RWPE2 (cell line): ENCODE results near the gene HIVEP1.
A peak's percentile ranks its signal among the peaks of the same experiment; 100 is the strongest.

Source experiments
- ATAC-seq: fragments of 200-7000 bp; cut with Tn5 transposase; 3 replicates; pipeline ENCODE4 v1.9.1; 2021; ENCODE audit warnings: low read depth
- DNase-seq: peaks from one replicate; pipeline ENCODE4 v3.0.0-alpha.2; 2020; ENCODE audit warnings: low spot score
- H3K27ac ChIP-seq: fragments of 450-650 bp; 2 replicates; pipeline ENCODE4 v1.5.1; 2017; ENCODE audit warnings: mild to moderate bottlenecking; ENCODE audit not compliant: poor library complexity, severe bottlenecking
- H3K27me3 ChIP-seq: fragments of 250-450 bp; sonication (Bioruptor Pico); 2 replicates; pipeline ENCODE4 v1.5.1; 2021; ENCODE audit warnings: mild to moderate bottlenecking, moderate library complexity; ENCODE audit not compliant: insufficient read depth, poor library complexity, severe bottlenecking
- H3K36me3 ChIP-seq: fragments of 250-450 bp; sonication (Bioruptor Pico); 2 replicates; pipeline ENCODE4 v1.5.1; 2020; ENCODE audit warnings: low read depth, mild to moderate bottlenecking, moderate library complexity
- H3K4me1 ChIP-seq: fragments of 250-450 bp; sonication (Bioruptor Pico); 2 replicates; pipeline ENCODE4 v1.5.1; 2021; ENCODE audit warnings: mild to moderate bottlenecking, moderate library complexity; ENCODE audit not compliant: insufficient read depth, poor library complexity, severe bottlenecking
- H3K4me3 ChIP-seq: fragments of 250-450 bp; sonication (Bioruptor Pico); 2 replicates; pipeline ENCODE4 v1.5.1; 2021; ENCODE audit warnings: mild to moderate bottlenecking, moderate library complexity; ENCODE audit not compliant: severe bottlenecking
- H3K9me3 ChIP-seq: fragments of 250-450 bp; sonication (Bioruptor Pico); 2 replicates; pipeline ENCODE4 v1.5.1; 2021; ENCODE audit warnings: mild to moderate bottlenecking, moderate library complexity; ENCODE audit not compliant: severe bottlenecking
- TF ChIP-seq, protein P1 (sequence below): fragments of 450-650 bp; IDR thresholded peaks from one replicate; pipeline ENCODE4 v1.5.1; 2017; ENCODE audit warnings: mild to moderate bottlenecking, moderate library complexity; ENCODE audit not compliant: poor library complexity, severe bottlenecking

HIVEP1 gene

DNA sequence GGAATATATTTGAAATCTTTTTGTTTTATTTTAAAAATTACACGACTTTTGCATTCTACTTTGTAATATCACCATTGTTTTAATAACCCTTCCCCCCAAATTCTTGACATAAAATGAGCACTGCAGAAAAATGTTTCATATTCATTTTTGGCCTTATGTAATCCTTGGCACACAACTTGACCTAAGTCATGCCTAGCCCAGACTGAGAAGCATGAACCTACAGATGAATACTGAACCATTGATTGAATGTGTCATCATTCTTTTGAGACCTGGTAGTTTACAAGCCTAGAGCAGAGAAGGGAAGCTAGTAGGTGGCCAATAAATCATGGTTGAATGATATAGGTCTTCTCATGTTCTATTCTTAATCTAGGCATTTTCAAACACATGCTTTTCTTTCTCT lies 188.6 kb downstream of the HIVEP1 start:
- Histone ChIP-seq H3K9me3 (no peaks in the 10 kb centered on the region), H3K4me3 (no peak overlapping the region), H3K36me3 (no peaks in the 10 kb centered on the region), H3K27me3 (no peaks in the 10 kb centered on the region), H3K4me1 (peaks cover 8% of the 10 kb centered on the region), H3K27ac (no peak overlapping the region)
- ATAC-seq (no peak; the same call in 2 of the 3 replicates), DNase-seq (no peak)
- TF ChIP-seq, protein P1, sequence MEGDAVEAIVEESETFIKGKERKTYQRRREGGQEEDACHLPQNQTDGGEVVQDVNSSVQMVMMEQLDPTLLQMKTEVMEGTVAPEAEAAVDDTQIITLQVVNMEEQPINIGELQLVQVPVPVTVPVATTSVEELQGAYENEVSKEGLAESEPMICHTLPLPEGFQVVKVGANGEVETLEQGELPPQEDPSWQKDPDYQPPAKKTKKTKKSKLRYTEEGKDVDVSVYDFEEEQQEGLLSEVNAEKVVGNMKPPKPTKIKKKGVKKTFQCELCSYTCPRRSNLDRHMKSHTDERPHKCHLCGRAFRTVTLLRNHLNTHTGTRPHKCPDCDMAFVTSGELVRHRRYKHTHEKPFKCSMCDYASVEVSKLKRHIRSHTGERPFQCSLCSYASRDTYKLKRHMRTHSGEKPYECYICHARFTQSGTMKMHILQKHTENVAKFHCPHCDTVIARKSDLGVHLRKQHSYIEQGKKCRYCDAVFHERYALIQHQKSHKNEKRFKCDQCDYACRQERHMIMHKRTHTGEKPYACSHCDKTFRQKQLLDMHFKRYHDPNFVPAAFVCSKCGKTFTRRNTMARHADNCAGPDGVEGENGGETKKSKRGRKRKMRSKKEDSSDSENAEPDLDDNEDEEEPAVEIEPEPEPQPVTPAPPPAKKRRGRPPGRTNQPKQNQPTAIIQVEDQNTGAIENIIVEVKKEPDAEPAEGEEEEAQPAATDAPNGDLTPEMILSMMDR = no peak

DNA sequence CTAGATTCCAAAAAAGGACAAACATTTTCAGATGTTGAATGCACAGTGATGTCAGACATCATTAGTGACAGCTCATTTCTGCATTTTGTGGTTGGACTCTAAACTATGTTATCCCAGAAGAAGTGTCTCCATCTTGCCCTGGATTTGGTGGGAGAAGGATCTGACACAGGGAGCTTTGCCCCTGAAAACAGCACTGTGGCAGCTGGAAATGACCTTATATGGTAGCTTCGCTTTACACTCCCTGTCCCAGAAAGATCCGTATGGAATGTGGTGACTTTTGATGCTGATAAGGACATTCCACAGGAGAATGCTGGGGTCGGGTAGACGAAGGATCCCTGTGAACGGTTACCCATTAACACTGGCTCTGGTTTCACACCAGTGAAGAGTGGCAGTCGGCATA lies 190.9 kb downstream of the HIVEP1 start:
- Histone ChIP-seq H3K36me3 (no peaks in the 10 kb centered on the region), H3K27me3 (no peaks in the 10 kb centered on the region), H3K4me3 (no peak overlapping the region), H3K4me1 (no peaks in the 10 kb centered on the region), H3K27ac (no peak overlapping the region), H3K9me3 (peaks cover 2% of the 10 kb centered on the region)
- DNase-seq = no peak
- TF ChIP-seq, protein P1 = no peak
- ATAC-seq = no peak

DNA sequence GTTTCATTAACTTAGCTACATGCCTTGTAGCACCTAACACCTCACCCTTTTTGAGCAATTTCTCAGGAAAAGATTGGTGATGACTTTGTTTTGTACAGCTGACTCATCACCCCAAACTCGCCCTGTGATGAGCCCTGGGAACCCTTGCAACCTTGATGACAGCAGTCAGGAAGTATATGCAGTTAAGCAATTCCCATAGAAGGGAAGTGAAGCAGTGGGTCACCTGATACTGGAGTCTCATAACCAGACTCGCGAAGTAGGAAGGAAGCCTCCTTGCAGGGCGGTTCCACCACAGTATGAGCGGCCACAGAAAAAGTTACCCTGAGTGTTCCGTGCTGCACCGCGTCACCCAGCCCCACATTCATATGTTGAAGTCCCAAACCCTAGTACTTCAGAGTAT lies 196.1 kb downstream of the HIVEP1 start:
- Histone ChIP-seq H3K4me1 (no peaks in the 10 kb centered on the region), H3K36me3 (no peaks in the 10 kb centered on the region), H3K4me3 (no peak overlapping the region), H3K27me3 (no peaks in the 10 kb centered on the region), H3K9me3 (peaks cover 2% of the 10 kb centered on the region), H3K27ac (no peak overlapping the region)
- TF ChIP-seq, protein P1 = no peak
- no peak for DNase-seq
- ATAC-seq = peak; percentile 86

DNA sequence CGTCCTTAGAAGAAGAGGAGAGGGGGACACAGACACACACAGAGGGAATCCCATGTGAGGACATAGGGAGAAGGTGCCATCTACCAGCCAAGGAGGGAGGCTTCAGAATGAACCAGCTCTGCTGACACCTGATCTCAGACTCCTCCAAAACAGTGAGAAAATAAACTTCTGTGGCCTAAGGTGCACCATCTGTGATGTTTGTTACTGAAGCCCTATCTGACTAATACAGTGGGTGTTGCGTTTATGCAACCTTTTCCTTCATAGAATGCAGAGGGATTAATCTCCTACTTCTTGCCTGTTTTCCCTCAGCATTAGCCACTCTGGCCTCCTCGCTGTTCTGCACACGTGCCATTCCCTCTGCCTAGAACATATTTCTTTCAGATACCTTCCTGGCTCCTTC lies 196.6 kb downstream of the HIVEP1 start:
- no peak for ATAC-seq
- Histone ChIP-seq H3K36me3 (no peaks in the 10 kb centered on the region), H3K4me3 (no peak overlapping the region), H3K4me1 (no peaks in the 10 kb centered on the region), H3K27ac (no peak overlapping the region), H3K9me3 (peaks cover 2% of the 10 kb centered on the region), H3K27me3 (no peaks in the 10 kb centered on the region)
- TF ChIP-seq, protein P1 = no peak
- no peak for DNase-seq
